Ishikawa (cell line): ENCODE data around the gene ESRRA.

Experiments
- CREB1 ChIP-seq: IDR thresholded peaks from 2 replicates; pipeline ENCODE4 v1.6.1; 2012; ENCODE audit warnings: low read depth
- EGR1 ChIP-seq: IDR thresholded peaks from 2 replicates; pipeline ENCODE4 v1.6.1; 2012
- EP300 ChIP-seq: IDR thresholded peaks from 2 replicates; pipeline ENCODE4 v1.6.1; 2012; ENCODE audit warnings: borderline replicate concordance
- FOXM1 ChIP-seq: IDR thresholded peaks from 2 replicates; pipeline ENCODE4 v1.6.1; 2012; ENCODE audit warnings: low read depth, borderline replicate concordance
- RAD21 ChIP-seq: IDR thresholded peaks from 2 replicates; pipeline ENCODE4 v1.6.1; 2012; ENCODE audit warnings: low read depth
- TEAD4 ChIP-seq: IDR thresholded peaks from 2 replicates; pipeline ENCODE4 v1.6.1; 2012
- TF ChIP-seq, protein P1 (sequence below): IDR thresholded peaks from 2 replicates; pipeline ENCODE4 v1.6.1; 2012; ENCODE audit warnings: low read depth, mild to moderate bottlenecking

DNA sequence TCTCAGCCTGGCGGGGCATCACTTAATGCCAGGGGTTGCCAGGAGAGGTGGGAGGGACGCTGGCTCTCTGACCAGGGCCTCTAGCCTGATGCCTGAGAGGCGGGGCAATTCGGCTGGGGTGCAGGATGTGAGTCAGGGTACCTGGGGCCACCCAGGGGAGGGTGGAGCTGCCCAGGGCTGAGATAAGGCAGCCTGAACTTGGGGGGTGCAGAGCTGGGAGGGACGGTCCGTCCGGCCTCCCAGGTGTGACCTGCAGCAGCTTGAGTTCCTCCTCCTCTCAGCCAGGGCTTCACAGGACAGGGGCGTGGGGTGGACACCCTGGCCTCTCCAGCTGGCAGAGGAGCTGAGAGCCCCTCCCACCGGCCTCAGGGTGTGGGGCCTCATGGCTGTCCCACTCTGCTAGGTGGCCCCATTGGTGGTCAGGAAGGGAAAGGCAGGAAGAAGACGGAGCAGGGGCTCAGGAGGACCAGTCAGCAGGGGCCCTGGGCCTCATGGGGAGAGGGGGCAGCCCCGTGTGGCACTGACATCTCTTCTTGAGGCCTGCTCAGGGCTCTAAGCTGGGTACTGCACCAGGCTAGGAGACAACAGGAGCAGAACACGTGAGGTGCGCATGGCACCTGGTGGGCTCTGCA is 52.7 kb downstream of the ESRRA start:
- TF ChIP-seq CREB1 (no peak), RAD21 (no peak), EP300 (no peak), TEAD4 (no peak), FOXM1 (no peak), EGR1 (no peak; the same call in 1 of the 2 replicates)
- TF ChIP-seq, protein P1, sequence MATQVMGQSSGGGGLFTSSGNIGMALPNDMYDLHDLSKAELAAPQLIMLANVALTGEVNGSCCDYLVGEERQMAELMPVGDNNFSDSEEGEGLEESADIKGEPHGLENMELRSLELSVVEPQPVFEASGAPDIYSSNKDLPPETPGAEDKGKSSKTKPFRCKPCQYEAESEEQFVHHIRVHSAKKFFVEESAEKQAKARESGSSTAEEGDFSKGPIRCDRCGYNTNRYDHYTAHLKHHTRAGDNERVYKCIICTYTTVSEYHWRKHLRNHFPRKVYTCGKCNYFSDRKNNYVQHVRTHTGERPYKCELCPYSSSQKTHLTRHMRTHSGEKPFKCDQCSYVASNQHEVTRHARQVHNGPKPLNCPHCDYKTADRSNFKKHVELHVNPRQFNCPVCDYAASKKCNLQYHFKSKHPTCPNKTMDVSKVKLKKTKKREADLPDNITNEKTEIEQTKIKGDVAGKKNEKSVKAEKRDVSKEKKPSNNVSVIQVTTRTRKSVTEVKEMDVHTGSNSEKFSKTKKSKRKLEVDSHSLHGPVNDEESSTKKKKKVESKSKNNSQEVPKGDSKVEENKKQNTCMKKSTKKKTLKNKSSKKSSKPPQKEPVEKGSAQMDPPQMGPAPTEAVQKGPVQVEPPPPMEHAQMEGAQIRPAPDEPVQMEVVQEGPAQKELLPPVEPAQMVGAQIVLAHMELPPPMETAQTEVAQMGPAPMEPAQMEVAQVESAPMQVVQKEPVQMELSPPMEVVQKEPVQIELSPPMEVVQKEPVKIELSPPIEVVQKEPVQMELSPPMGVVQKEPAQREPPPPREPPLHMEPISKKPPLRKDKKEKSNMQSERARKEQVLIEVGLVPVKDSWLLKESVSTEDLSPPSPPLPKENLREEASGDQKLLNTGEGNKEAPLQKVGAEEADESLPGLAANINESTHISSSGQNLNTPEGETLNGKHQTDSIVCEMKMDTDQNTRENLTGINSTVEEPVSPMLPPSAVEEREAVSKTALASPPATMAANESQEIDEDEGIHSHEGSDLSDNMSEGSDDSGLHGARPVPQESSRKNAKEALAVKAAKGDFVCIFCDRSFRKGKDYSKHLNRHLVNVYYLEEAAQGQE: no peak
